B cell (primary cell): ENCODE measurements around the gene SCP2. TPM values are rescaled to one million over a fixed set of nuclear protein-coding genes. Genes with fewer than 3 reads are reported as not detected.

Experiments used
- ATAC-seq: fragments of 200-7000 bp; cut with Tn5 transposase; one replicate; pipeline ENCODE4 v1.10.0; 2021; ENCODE audit warnings: low read depth, mild to moderate bottlenecking, moderate number of reproducible peaks, moderate library complexity
- CTCF ChIA-PET: fragments of 350-600 bp; sonication (Branson Sonifier 250); formaldehyde crosslinking; loops from one replicate; lab custom pipeline; 2021; ENCODE audit warnings: antibody characterized with exemption, inconsistent platforms; lab: Charles Lee
- POLR2A ChIA-PET: fragments of 350-600 bp; sonication (Branson Sonifier 250); formaldehyde crosslinking; loops from one replicate; lab custom pipeline; 2021; ENCODE audit warnings: antibody characterized with exemption; lab: Charles Lee
- DNase-seq: peaks from one replicate; pipeline ENCODE4 v3.0.0; 2013
- H2AFZ ChIP-seq: 2 replicates; pipeline ENCODE4 v1.6.1; 2012; ENCODE audit warnings: mild to moderate bottlenecking, low read depth, low read length; ENCODE audit not compliant: insufficient read depth, poor library complexity, severe bottlenecking
- H3K27ac ChIP-seq, 2 donors: 1 replicate in 1 of 2; 2 replicates in 1 of 2; pipeline ENCODE4 v1.5.1; 2012 to 2013; ENCODE audit warnings: low read length in 2 of 2, mild to moderate bottlenecking in 2 of 2, moderate library complexity in 1 of 2
- H3K27me3 ChIP-seq, 4 experiments: fragments of 200-600 bp in 1 of 4; sonication (generic) in 1 of 4; replicated peaks in 1 of 4; 1 replicate in 2 of 4; 2 replicates in 2 of 4; pipeline versions ENCODE4 v1.6.1 to v1.7.0; 2013 to 2016; ENCODE audit warnings: low read length in 3 of 4, mild to moderate bottlenecking in 2 of 4, mixed read lengths in 1 of 4, moderate library complexity in 1 of 4; ENCODE audit not compliant: insufficient read depth in 4 of 4, control insufficient read depth in 3 of 4; ENCODE audit errors: control extremely low read depth in 1 of 4
- H3K36me3 ChIP-seq, 2 experiments: replicated peaks in 1 of 2; 1 replicate in 1 of 2; 2 replicates in 1 of 2; pipeline versions ENCODE4 v1.6.1 to v1.7.1; 2013; ENCODE audit warnings: low read length in 1 of 2; ENCODE audit not compliant: insufficient read depth in 2 of 2, control insufficient read depth in 1 of 2; ENCODE audit errors: control extremely low read depth in 1 of 2, extremely low read depth in 1 of 2
- H3K4me1 ChIP-seq, 2 donors: fragments of 200-600 bp in 1 of 2; sonication (generic) in 1 of 2; 1 replicate in 1 of 2; 2 replicates in 1 of 2; pipeline versions ENCODE4 v1.5.1 to v1.6.1; 2013 to 2017; ENCODE audit warnings: low read length in 2 of 2; ENCODE audit not compliant: control insufficient read depth in 2 of 2, insufficient read depth in 2 of 2
- H3K4me2 ChIP-seq: replicated peaks from 2 replicates; pipeline ENCODE3; 2012; ENCODE audit warnings: mild to moderate bottlenecking, low read depth, low read length; ENCODE audit not compliant: poor library complexity, severe bottlenecking
- H3K4me3 ChIP-seq, 5 experiments: fragments of 200-600 bp in 1 of 5; sonication (generic) in 1 of 5; 1 replicate in 3 of 5; 2 replicates in 2 of 5; pipeline versions ENCODE4 v1.5.1 to v1.7.0; 2011 to 2016; ENCODE audit warnings: low read length in 4 of 5, mild to moderate bottlenecking in 4 of 5, low read depth in 2 of 5, control low read depth in 1 of 5, moderate library complexity in 1 of 5; ENCODE audit not compliant: insufficient read depth in 1 of 5; ENCODE audit errors: control extremely low read depth in 1 of 5, extremely low read depth in 1 of 5
- H3K79me2 ChIP-seq: fragments of 200-600 bp; sonication (generic); one replicate; pipeline ENCODE4 v1.6.0; 2016; ENCODE audit warnings: low read length; ENCODE audit not compliant: control insufficient read depth, insufficient read depth
- H3K9ac ChIP-seq: fragments of 200-600 bp; sonication (generic); 2 replicates; pipeline ENCODE4 v1.6.1; 2017; ENCODE audit warnings: mild to moderate bottlenecking, low read length, moderate library complexity
- H3K9me3 ChIP-seq, 3 donors: one replicate each; pipeline versions ENCODE4 v1.6.1 to v1.7.1; 2013; ENCODE audit warnings: low read length in 2 of 3; ENCODE audit not compliant: control insufficient read depth in 2 of 3, insufficient read depth in 1 of 3; ENCODE audit errors: control extremely low read depth in 1 of 3
- H4K20me1 ChIP-seq: 2 replicates; pipeline ENCODE4 v1.6.0; 2012; ENCODE audit warnings: mild to moderate bottlenecking, low read length; ENCODE audit not compliant: insufficient read depth, control insufficient read depth, poor library complexity, severe bottlenecking
- H3K27ac Mint-ChIP-seq: one replicate; pipeline ENCODE4 v1.8.0; 2021; ENCODE audit warnings: mixed read lengths
- H3K27me3 Mint-ChIP-seq: one replicate; pipeline ENCODE4 v1.8.0; 2021; ENCODE audit warnings: mixed read lengths
- H3K4me1 Mint-ChIP-seq: one replicate; pipeline ENCODE4 v1.8.0; 2021; ENCODE audit warnings: mixed read lengths
- H3K4me3 Mint-ChIP-seq: one replicate; pipeline ENCODE4 v1.8.0; 2021; ENCODE audit warnings: mixed read lengths
- H3K9me3 Mint-ChIP-seq: one replicate; pipeline ENCODE4 v1.8.0; 2022; ENCODE audit warnings: mixed read lengths; ENCODE audit not compliant: insufficient read depth
- CTCF ChIP-seq: fragments of 200-600 bp; IDR thresholded peaks from one replicate; pipeline ENCODE4 v1.8.0; 2022; ENCODE audit warnings: antibody characterized with exemption, mild to moderate bottlenecking
- EZH2 ChIP-seq: IDR thresholded peaks from 2 replicates; pipeline ENCODE4 v1.6.1; 2012; ENCODE audit warnings: borderline replicate concordance, low read depth, mild to moderate bottlenecking, moderate library complexity, low read length; ENCODE audit not compliant: insufficient read depth, poor library complexity, severe bottlenecking
- WGBS: methylation state at CpG from one replicate; pipeline ENCODE4 v1.1.5; 2013; ENCODE audit warnings: missing lambda C conversion rate; ENCODE audit not compliant: insufficient coverage; 5-methylcytosine and 5-hydroxymethylcytosine counted together
- intact Hi-C: fragments of 100-400 bp; cut with micrococcal nuclease; formaldehyde crosslinking; loops from one replicate; pipeline ENCODE4 v1.10.0; 2022
- polyA plus RNA-seq: library from polyadenylated mRNA; depleted of rRNA; stranded (reverse); fragments of >200 nt; gene quantifications from 2 replicates; pipeline ENCODE4 v1.2.3, GENCODE V29; 2012
- total RNA-seq, 2 donors: library from RNA; stranded (reverse); fragments of 120-200 nt in 1 of 2; gene quantifications; 1 replicate in 1 of 2; 2 replicates in 1 of 2; pipeline versions ENCODE4 v1.2.3 to v1.2.4, GENCODE V29; 2013 to 2022

Gene SCP2
- total and polyA plus RNA-seq, 2 donors (not counting 1 experiment from before 2014, with no cell fraction given), result 19.4 to 46.6 TPM

DNA sequence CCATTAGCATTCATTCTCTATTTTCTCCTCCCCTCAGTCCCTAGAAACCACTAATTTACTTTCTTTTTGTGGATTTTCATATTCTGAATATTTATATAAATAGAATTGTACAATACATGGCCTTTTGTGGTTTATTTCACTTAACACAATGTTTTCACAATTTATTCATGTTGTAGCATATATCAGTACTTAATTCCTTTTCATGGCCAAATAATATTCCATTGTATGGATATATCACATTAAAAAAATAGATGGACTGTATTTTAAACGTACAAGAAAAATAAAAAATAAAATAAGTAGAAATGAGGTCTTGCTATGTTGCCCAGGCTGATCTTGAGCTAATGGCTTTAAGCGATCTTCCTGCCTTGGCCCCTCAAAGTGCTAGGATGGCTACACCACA, 25.0 kb downstream of the SCP2 start:
- H3K9me3 Mint-ChIP-seq, result no peaks in the 10 kb centered on the region
- Histone ChIP-seq H3K9me3 (no peaks in the 10 kb centered on the region), H3K27ac (no peak overlapping the region), H2AFZ (no peak overlapping the region), H3K36me3 (no peaks in the 10 kb centered on the region), H3K27me3 (no peaks in the 10 kb centered on the region), H3K9ac (no peak overlapping the region), H3K4me2 (no peak overlapping the region), H3K4me3 (no peak overlapping the region), H3K79me2 (no peaks in the 10 kb centered on the region), H3K4me1 (no peaks in the 10 kb centered on the region), H4K20me1 (no peaks in the 10 kb centered on the region)
- TF ChIP-seq EZH2 (no peak), CTCF (no peak)
- no peak overlapping the region for H3K4me3 Mint-ChIP-seq
- no peak for ATAC-seq
- intact Hi-C loops, result no loop called here
- ChIA-PET CTCF (no interaction called here), POLR2A (no interaction called here)
- H3K4me1 Mint-ChIP-seq, result no peaks in the 10 kb centered on the region
- no peaks in the 10 kb centered on the region for H3K27me3 Mint-ChIP-seq
- H3K27ac Mint-ChIP-seq, result no peak overlapping the region
- DNase-seq, result no peak
- 100% methylated on average over 1 of the region's 2 CpGs for WGBS

DNA sequence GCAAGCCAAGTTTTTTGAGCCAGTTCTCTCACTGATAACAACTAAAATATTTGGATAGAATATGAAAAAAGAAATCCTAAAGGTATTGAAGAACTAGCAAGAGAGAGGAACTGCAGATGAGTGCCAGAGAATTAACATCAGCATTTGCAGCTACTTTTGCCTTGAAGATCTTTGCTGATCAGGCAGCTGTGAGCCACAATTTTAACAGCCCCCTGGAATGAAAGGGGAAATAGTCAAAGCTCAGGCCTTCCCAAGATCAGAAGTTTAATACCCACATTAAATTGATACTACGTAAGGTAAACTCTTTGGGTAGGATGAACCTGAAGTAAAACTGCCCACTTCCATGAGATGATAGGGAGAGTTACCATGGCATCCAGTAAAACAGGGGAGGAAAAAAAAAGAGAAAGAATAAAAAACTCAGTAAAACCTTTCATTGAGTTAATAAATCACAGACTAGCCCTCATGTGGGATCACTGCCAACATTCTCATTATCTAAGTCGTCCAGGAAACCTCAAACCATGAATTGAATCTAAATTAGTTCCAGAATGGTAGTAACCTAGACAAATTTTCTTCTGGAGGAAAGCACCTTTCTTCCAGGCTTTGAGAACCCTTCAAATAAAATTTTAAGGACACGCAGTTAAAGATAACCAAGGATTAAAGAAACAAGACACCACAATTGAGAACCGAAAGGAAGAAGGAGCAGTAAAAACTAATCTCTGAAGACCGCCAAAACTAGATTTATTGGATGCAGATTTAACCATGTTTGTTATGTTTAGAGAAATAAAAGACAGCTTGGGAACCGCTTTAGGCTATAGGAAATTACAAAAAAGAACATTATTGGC, 28.3 kb downstream of the SCP2 start:
- Mint-ChIP-seq H3K4me3 (no peak overlapping the region), H3K9me3 (no peaks in the 10 kb centered on the region), H3K27ac (no peak overlapping the region), H3K27me3 (no peaks in the 10 kb centered on the region), H3K4me1 (no peaks in the 10 kb centered on the region)
- WGBS, result no CpG with 5 or more reads among the region's 6 CpGs
- TF ChIP-seq CTCF, result no peak
- TF ChIP-seq EZH2, result no peak
- Histone ChIP-seq H3K27me3 (no peaks in the 10 kb centered on the region), H3K79me2 (no peaks in the 10 kb centered on the region), H4K20me1 (no peaks in the 10 kb centered on the region), H3K36me3 (no peaks in the 10 kb centered on the region), H3K9ac (no peak overlapping the region), H3K4me2 (no peak overlapping the region), H3K4me1 (no peaks in the 10 kb centered on the region), H3K9me3 (no peaks in the 10 kb centered on the region), H3K4me3 (no peak overlapping the region), H3K27ac (no peak overlapping the region), H2AFZ (no peak overlapping the region)
- CTCF ChIA-PET, result no interaction called here
- intact Hi-C loops, result no loop called here
- ATAC-seq, result no peak
- DNase-seq, result no peak
- POLR2A ChIA-PET, result no interaction called here
